B cell (primary cell): ENCODE results near the gene FOXF1.

Experiments used
- CTCF ChIP-seq: fragments of 200-600 bp; IDR thresholded peaks from one replicate; pipeline ENCODE4 v1.8.0; 2022; ENCODE audit warnings: antibody characterized with exemption, mild to moderate bottlenecking
- EZH2 ChIP-seq: IDR thresholded peaks from 2 replicates; pipeline ENCODE4 v1.6.1; 2012; ENCODE audit warnings: borderline replicate concordance, low read depth, mild to moderate bottlenecking, moderate library complexity, low read length; ENCODE audit not compliant: insufficient read depth, poor library complexity, severe bottlenecking

GRCh38 chr16:86490859-86491639, 19.3 kb upstream of the FOXF1 start:
- TF ChIP-seq CTCF (no peak), EZH2 (no peak)
